Measurements from ENCODE around the gene NLRC5. TPM values are rescaled to one million over a fixed set of nuclear protein-coding genes. Genes with fewer than 3 reads are reported as not detected.

Gene NLRC5
- total RNA-seq, 2 donors from 2014 or later: 78.1 to 79.7 TPM

- Histone ChIP-seq H3K27ac (no peak overlapping the region), H3K4me3 (no peak overlapping the region), H3K36me3 (peaks cover 9% of the 10 kb centered on the region), H3K27me3 (no peaks in the 10 kb centered on the region), H3K9me3 (no peaks in the 10 kb centered on the region), H3K9ac (ENCODE audit: low read depth in 2 of 2, low read length in 2 of 2) (no peak overlapping the region), H3K4me1 (no peaks in the 10 kb centered on the region)
- intact Hi-C loops (cut with DNase I): no loop called here
- no peak for DNase-seq
- TF ChIP-seq CTCF (IDR thresholded peaks at IDR 0.05): no peak
These were observed 62.4 kb downstream of the NLRC5 start for GRCh38 chr16:57051696-57052228.

- Histone ChIP-seq H3K27me3 (no peaks in the 10 kb centered on the region), H3K9ac (ENCODE audit: low read depth in 2 of 2, low read length in 2 of 2) (no peak overlapping the region), H3K4me3 (no peak overlapping the region), H3K9me3 (no peaks in the 10 kb centered on the region), H3K27ac (no peak overlapping the region), H3K4me1 (no peaks in the 10 kb centered on the region), H3K36me3 (peaks cover 6% of the 10 kb centered on the region)
- no peak for DNase-seq
- TF ChIP-seq CTCF (IDR thresholded peaks at IDR 0.05): no peak
- intact Hi-C loops (cut with DNase I): no loop called here
These were observed 63.8 kb downstream of the NLRC5 start for GRCh38 chr16:57053206-57053605.

GRCh38 chr16:57054338-57054737 lies 65.0 kb downstream of the NLRC5 start:
- Histone ChIP-seq H3K36me3 (peaks cover 5% of the 10 kb centered on the region), H3K27me3 (no peaks in the 10 kb centered on the region), H3K27ac (no peak overlapping the region), H3K4me1 (no peaks in the 10 kb centered on the region), H3K9me3 (no peaks in the 10 kb centered on the region), H3K9ac (ENCODE audit: low read depth in 2 of 2, low read length in 2 of 2) (no peak overlapping the region), H3K4me3 (no peak overlapping the region)
- intact Hi-C loops (cut with DNase I): no loop called here
- no peak for DNase-seq
- no peak for TF ChIP-seq CTCF (IDR thresholded peaks at IDR 0.05)

- no peak overlapping the region for H3K4me3 ChIP-seq
- H3K4me1 ChIP-seq: no peaks in the 10 kb centered on the region
- H3K9ac ChIP-seq (ENCODE audit: low read depth in 2 of 2, low read length in 2 of 2): no peak overlapping the region
- H3K9me3 ChIP-seq: no peaks in the 10 kb centered on the region
- no peak overlapping the region for H3K27ac ChIP-seq
- no peaks in the 10 kb centered on the region for H3K27me3 ChIP-seq
- intact Hi-C loops (cut with DNase I): no loop called here
- TF ChIP-seq CTCF (IDR thresholded peaks at IDR 0.05): no peak
- no peak for DNase-seq
- peaks cover 5% of the 10 kb centered on the region for H3K36me3 ChIP-seq
These were observed 65.4 kb downstream of the NLRC5 start for GRCh38 chr16:57054771-57055170.

- intact Hi-C loops (cut with DNase I): no loop called here
- Histone ChIP-seq H3K9ac (ENCODE audit: low read depth in 2 of 2, low read length in 2 of 2) (no peak overlapping the region), H3K27me3 (no peaks in the 10 kb centered on the region), H3K36me3 (peaks cover 5% of the 10 kb centered on the region), H3K9me3 (no peaks in the 10 kb centered on the region), H3K27ac (no peak overlapping the region), H3K4me3 (no peak overlapping the region), H3K4me1 (no peaks in the 10 kb centered on the region)
- no peak for DNase-seq
- TF ChIP-seq CTCF (IDR thresholded peaks at IDR 0.05): no peak
These were observed 66.3 kb downstream of the NLRC5 start for GRCh38 chr16:57055671-57056070.
